GM21381 (cell line): ENCODE data around the gene CLIP3.

Source experiments
- ATAC-seq: cut with Tn5 transposase; IDR thresholded peaks from one replicate; pipeline ENCODE4 v1.9.1; 2021; ENCODE audit warnings: mild to moderate bottlenecking, moderate library complexity; ENCODE audit not compliant: unreplicated experiment

Gene CLIP3

GRCh38 chr19:36009633-36010379 lies 22.9 kb downstream of the CLIP3 start:
- no peak for ATAC-seq

GRCh38 chr19:36009220-36009619 lies 23.5 kb downstream of the CLIP3 start:
- no peak for ATAC-seq

- no peak for ATAC-seq
These were observed 24.2 kb downstream of the CLIP3 start, which contains the start of gene SYNE4 for GRCh38 chr19:36008336-36008978. SYNE4 (minus strand) TSS chr19:36008813; CDS start chr19:36008681, 132 bp downstream.

- no peak for ATAC-seq
These were observed 25.7 kb downstream of the CLIP3 start for GRCh38 chr19:36006955-36007354.

GRCh38 chr19:36003284-36003683 lies 29.4 kb downstream of the CLIP3 start:
- no peak for ATAC-seq

- ATAC-seq: no peak
These were observed 31.1 kb downstream of the CLIP3 start for GRCh38 chr19:36001605-36002004.

- no peak for ATAC-seq
These were observed 35.9 kb downstream of the CLIP3 start for GRCh38 chr19:35996777-35997176.

GRCh38 chr19:35995048-35995993 lies 37.4 kb downstream of the CLIP3 start, which contains the start of gene SDHAF1:
SDHAF1 (plus strand) TSS chr19:35995188; CDS start chr19:35995275, 87 bp downstream.
- peak; percentile 83 for ATAC-seq

GRCh38 chr19:35993923-35994598 lies 38.6 kb downstream of the CLIP3 start:
- ATAC-seq: no peak

- no peak for ATAC-seq
These were observed 39.5 kb downstream of the CLIP3 start for GRCh38 chr19:35992907-35993765.

GRCh38 chr19:35991731-35992450 lies 40.8 kb downstream of the CLIP3 start:
- no peak for ATAC-seq

GRCh38 chr19:35990771-35991730 lies 41.6 kb downstream of the CLIP3 start:
- ATAC-seq: no peak

- ATAC-seq: no peak
These were observed 42.5 kb downstream of the CLIP3 start for GRCh38 chr19:35990156-35990555.

- ATAC-seq: no peak
These were observed 43.8 kb downstream of the CLIP3 start for GRCh38 chr19:35988824-35989223.

GRCh38 chr19:35987571-35987896 lies 45.1 kb downstream of the CLIP3 start:
- no peak for ATAC-seq

- ATAC-seq: no peak
These were observed 45.8 kb downstream of the CLIP3 start for GRCh38 chr19:35986664-35987570.

GRCh38 chr19:35986111-35986510 lies 46.6 kb downstream of the CLIP3 start:
- no peak for ATAC-seq
